ENCODE measurements around the gene UBE3B. TPM values are rescaled to one million over a fixed set of nuclear protein-coding genes. Genes with fewer than 3 reads are reported as not detected.
"Not testable (repeated sequence)": the region's sequence is repeated elsewhere in the genome, so short reads cannot be mapped to it uniquely, and the experiment has no call there.

The UBE3B gene
- total RNA-seq, 4 donors from 2014 or later = 42.7 to 49.9 (median 46.3) TPM

GRCh38 chr12:109466305-109466704, 11.1 kb upstream of the UBE3B start:
- WGBS, 2 donors = 80 to 89% methylated on average over 2 of the region's 2 CpGs
- TF ChIP-seq CTCF (IDR thresholded peaks at IDR 0.05) = no peak
- no peak for TF ChIP-seq POLR2A (IDR thresholded peaks at IDR 0.05)
- no peak for DNase-seq (ENCODE audit: low spot score in 2 of 2)
- intact Hi-C loops (cut with DNase I; ENCODE audit: low total_unique reads) = no loop called here
- no peak overlapping the region for H3K4me3 ChIP-seq (ENCODE audit: low read depth, poor library complexity, severe bottlenecking)

DNA sequence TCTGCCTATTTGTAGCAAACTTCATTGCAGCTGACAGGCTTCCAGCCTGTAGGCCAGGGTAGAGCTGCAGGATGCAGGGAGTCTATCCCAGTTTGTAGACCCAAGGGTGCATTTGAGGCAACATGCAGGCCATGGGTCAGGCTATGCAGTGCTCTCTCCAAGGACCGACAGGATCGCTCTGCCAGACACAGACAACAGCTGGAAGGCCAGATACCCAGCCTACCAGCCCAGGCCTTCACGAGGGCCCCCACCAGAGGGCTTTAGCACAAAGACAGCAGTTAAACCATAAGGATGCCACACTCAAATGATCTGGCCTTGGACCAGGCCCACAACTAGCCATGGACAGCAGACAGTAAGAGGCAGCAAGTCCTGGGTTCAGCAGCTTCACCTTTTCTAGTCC, 10.6 kb upstream of the UBE3B start:
- no peak for DNase-seq (ENCODE audit: low spot score in 2 of 2)
- TF ChIP-seq CTCF (IDR thresholded peaks at IDR 0.05) (no peak), POLR2A (IDR thresholded peaks at IDR 0.05) (no peak)
- WGBS, 2 donors = 50 to 53% methylated on average over 2 to 3 of the region's 3 CpGs
- intact Hi-C loops (cut with DNase I; ENCODE audit: low total_unique reads) = no loop called here
- no peak overlapping the region for H3K4me3 ChIP-seq (ENCODE audit: low read depth, poor library complexity, severe bottlenecking)

GRCh38 chr12:109467978-109468676, 9.3 kb upstream of the UBE3B start:
- H3K4me3 ChIP-seq (ENCODE audit: low read depth, poor library complexity, severe bottlenecking) = no peak overlapping the region
- DNase-seq (ENCODE audit: low spot score in 2 of 2) = no peak
- TF ChIP-seq CTCF (IDR thresholded peaks at IDR 0.05) = no peak
- no peak for TF ChIP-seq POLR2A (IDR thresholded peaks at IDR 0.05)
- WGBS, 2 donors = 61 to 78% methylated on average over 6 to 8 of the region's 8 CpGs
- intact Hi-C loops (cut with DNase I; ENCODE audit: low total_unique reads) = no loop called here

GRCh38 chr12:109469517-109469916, 7.9 kb upstream of the UBE3B start:
- intact Hi-C loops (cut with DNase I; ENCODE audit: low total_unique reads) = no loop called here
- TF ChIP-seq CTCF (IDR thresholded peaks at IDR 0.05) = no peak
- TF ChIP-seq POLR2A (IDR thresholded peaks at IDR 0.05) = no peak
- no peak overlapping the region for H3K4me3 ChIP-seq (ENCODE audit: low read depth, poor library complexity, severe bottlenecking)
- 78 to 81% methylated on average over 10 of the region's 10 CpGs for WGBS, 2 donors
- DNase-seq (ENCODE audit: low spot score in 2 of 2) = no peak

DNA sequence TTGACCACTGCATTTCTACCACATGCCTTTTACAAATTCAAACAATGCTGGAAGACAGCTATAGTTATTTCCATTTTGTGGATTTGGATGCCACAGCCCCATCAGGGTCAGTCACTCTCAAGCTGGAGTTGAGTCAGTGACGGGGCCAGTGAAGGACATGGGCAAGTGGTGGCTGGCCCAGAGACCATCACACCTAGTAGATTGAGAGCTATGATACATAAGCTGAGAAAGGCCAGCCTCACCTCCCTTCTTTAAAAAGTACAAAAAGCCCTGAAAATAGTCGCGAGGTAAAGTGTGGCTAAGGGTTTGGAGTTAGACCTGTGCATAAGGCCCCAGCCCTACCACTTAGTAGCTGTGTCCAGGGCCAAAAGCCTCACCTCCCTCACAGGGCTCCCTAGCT, 4.4 kb upstream of the UBE3B start:
- TF ChIP-seq POLR2A (IDR thresholded peaks at IDR 0.05) (no peak), CTCF (IDR thresholded peaks at IDR 0.05) (no peak)
- WGBS, 2 donors = 88 to 96% methylated on average over 3 of the region's 3 CpGs
- intact Hi-C loops (cut with DNase I; ENCODE audit: low total_unique reads) = no loop called here
- H3K4me3 ChIP-seq (ENCODE audit: low read depth, poor library complexity, severe bottlenecking) = no peak overlapping the region
- no peak for DNase-seq (ENCODE audit: low spot score in 2 of 2)

GRCh38 chr12:109473526-109474270, 3.7 kb upstream of the UBE3B start:
- H3K4me3 ChIP-seq (ENCODE audit: low read depth, poor library complexity, severe bottlenecking); intact Hi-C loops (cut with DNase I; ENCODE audit: low total_unique reads); DNase-seq (ENCODE audit: low spot score in 2 of 2): not testable (repeated sequence)
- WGBS, 2 donors = 89 to 92% methylated on average over 16 of the region's 16 CpGs

Measured in lower leg skin (tissue), 4 donors.